Right lobe of liver (tissue), 6 donors: ENCODE data around the gene ADPRH. TPM values are rescaled to one million over a fixed set of nuclear protein-coding genes. Genes with fewer than 3 reads are reported as not detected.
"Not testable (repeated sequence)": the region's sequence is repeated elsewhere in the genome, so short reads cannot be mapped to it uniquely, and the experiment has no call there.

ENCODE experiments used
- ATAC-seq, 4 donors: fragments of 200-7000 bp; cut with Tn5 transposase; one replicate each; pipeline ENCODE4 v1.9.1; 2020; ENCODE audit warnings: mild to moderate bottlenecking in 4 of 4, moderate library complexity in 4 of 4
- DNase-seq, 3 donors: peaks; one replicate each; pipeline ENCODE4 v3.0.0-alpha.2; 2020
- H3K27ac ChIP-seq, 3 donors: fragments of 200-600 bp; one replicate each; pipeline ENCODE4 v1.8.0; 2022
- H3K27me3 ChIP-seq, 2 donors: fragments of 200-600 bp; one replicate each; pipeline ENCODE4 v1.8.0; 2022
- H3K36me3 ChIP-seq, 4 donors: fragments of 200-600 bp; sonication (generic) in 1 of 4; one replicate each; pipeline versions ENCODE4 v1.5.1 to v1.8.0; 2017 to 2022; ENCODE audit warnings: control low read depth in 1 of 4
- H3K4me1 ChIP-seq, 4 donors: fragments of 200-600 bp; sonication (generic) in 1 of 4; one replicate each; pipeline versions ENCODE4 v1.5.1 to v1.8.0; 2017 to 2022; ENCODE audit warnings: control low read depth in 1 of 4
- H3K4me3 ChIP-seq, 3 donors: fragments of 200-600 bp; one replicate each; pipeline ENCODE4 v1.8.0; 2022
- H3K9me3 ChIP-seq, 4 donors: fragments of 200-600 bp; sonication (generic) in 1 of 4; one replicate each; pipeline versions ENCODE4 v1.5.1 to v1.8.0; 2017 to 2022; ENCODE audit warnings: control low read depth in 1 of 4
- POLR2A ChIP-seq: fragments of 450-650 bp; IDR thresholded peaks from one replicate; pipeline ENCODE4 v1.6.1; 2017; ENCODE audit warnings: antibody characterized with exemption, mild to moderate bottlenecking
- WGBS: methylation state at CpG from one replicate; pipeline ENCODE4 v1.1.6; 2018; ENCODE audit warnings: low coverage, low lambda C conversion rate; ENCODE audit not compliant: insufficient coverage; ENCODE audit errors: missing lambda C conversion rate; 5-methylcytosine and 5-hydroxymethylcytosine counted together
- intact Hi-C, 2 donors: fragments of 100-400 bp; cut with DNase I; formaldehyde crosslinking; loops; one replicate each; pipeline versions ENCODE4 v1.11.2 to v1.14.1; 2022
- total RNA-seq, 6 experiments: library from RNA; depleted of rRNA in 2 of 6; stranded (reverse); fragments of >200 nt in 2 of 6; fragmentation: NEBNext Ultra II Directional in 3 of 6; extraction: Animal tissue kit (Norgen Biotek cat#: 25700) in 3 of 6; gene quantifications; one replicate each; pipeline versions ENCODE4 v1.1.0 to v1.2.4, GENCODE V29; 2016 to 2023
- TF ChIP-seq, protein P1 (sequence below), 4 donors: fragments of 200-600 bp in 3 of 4; fragments of 450-650 bp in 1 of 4; IDR thresholded peaks; one replicate each; pipeline versions ENCODE4 v1.5.1 to v1.8.0; 2016 to 2022; ENCODE audit warnings: antibody characterized with exemption in 4 of 4, mild to moderate bottlenecking in 2 of 4
- donor health status: DM: no; HTN: yes; CAD: no.
- donor health status: DM: no; HTN: no; CAD: no.
- donor health status: DM: no; HTN: no; CAD: no.
- donor health status: DM: no; HTN: yes; CAD: no.
- donor health status: DM: no; HTN: yes; CAD: no.

ADPRH gene
- total RNA-seq, 6 experiments from 2014 or later: 2.5 to 3.8 (median 2.8) TPM

DNA sequence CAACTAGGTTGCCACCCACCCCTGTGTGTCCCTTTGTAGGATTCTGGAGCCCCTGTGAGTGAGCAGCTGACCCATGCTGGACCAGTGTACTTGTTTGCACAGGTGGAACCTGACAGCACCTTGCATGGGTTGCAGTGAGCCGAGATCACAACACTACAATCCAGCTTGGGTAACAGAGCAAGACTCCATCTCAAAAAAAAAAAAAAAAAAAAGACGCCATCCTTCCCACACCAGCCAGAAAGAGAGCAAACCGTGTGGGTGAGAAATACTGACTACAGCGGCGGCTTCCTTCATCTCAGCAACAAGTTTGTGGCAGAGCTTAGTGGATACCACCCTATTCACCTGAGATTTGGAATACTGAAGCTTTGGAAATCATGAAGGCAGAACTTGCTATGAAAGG is 19.1 kb upstream of the ADPRH start:
- 81% methylated on average over 5 of the region's 5 CpGs for WGBS
- Histone ChIP-seq H3K4me1 (peaks cover 0 to 5% (median 0%) of the 10 kb centered on the region in 4 donors), H3K36me3 (no peaks in the 10 kb centered on the region), H3K9me3 (no peaks in the 10 kb centered on the region), H3K27ac (no peak overlapping the region), H3K4me3 (no peak overlapping the region), H3K27me3 (no peaks in the 10 kb centered on the region)
- intact Hi-C loops: no loop called here
- no peak for TF ChIP-seq POLR2A
- TF ChIP-seq, protein P1, sequence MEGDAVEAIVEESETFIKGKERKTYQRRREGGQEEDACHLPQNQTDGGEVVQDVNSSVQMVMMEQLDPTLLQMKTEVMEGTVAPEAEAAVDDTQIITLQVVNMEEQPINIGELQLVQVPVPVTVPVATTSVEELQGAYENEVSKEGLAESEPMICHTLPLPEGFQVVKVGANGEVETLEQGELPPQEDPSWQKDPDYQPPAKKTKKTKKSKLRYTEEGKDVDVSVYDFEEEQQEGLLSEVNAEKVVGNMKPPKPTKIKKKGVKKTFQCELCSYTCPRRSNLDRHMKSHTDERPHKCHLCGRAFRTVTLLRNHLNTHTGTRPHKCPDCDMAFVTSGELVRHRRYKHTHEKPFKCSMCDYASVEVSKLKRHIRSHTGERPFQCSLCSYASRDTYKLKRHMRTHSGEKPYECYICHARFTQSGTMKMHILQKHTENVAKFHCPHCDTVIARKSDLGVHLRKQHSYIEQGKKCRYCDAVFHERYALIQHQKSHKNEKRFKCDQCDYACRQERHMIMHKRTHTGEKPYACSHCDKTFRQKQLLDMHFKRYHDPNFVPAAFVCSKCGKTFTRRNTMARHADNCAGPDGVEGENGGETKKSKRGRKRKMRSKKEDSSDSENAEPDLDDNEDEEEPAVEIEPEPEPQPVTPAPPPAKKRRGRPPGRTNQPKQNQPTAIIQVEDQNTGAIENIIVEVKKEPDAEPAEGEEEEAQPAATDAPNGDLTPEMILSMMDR (IDR thresholded peaks at IDR 0.05): no peak
- ATAC-seq (no peak), DNase-seq (no peak)

DNA sequence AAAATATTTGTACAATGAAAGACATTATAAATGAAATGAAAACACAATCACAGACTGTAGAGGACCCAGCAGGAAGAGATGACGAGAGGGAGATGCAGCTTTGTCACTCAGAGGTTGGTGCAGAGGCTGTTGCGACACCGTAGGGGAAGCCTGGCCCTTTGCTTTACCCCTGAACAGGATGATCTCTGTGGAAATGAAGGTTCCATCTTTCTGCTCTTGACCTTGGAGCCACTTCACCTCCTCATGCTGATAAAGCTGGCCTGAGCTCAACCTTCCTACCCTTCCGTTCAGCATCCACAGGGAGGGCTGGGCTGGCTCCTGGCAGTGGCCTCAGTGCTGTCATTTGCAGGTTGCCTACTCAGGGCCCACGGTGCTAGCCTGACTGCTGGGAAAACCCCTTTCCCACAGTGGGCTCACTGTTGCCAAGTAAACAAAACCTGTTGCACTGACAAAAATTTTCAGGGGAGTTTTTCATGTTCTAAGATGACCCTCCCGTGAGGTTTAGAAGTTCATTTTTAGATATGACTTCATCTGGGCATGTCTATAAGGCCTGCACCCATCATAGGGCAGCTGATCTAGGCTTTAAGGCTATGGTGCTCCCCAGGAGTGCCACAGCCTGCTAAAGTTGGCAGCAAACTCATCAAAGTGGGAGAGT is 16.9 kb upstream of the ADPRH start:
- no peak for TF ChIP-seq POLR2A
- TF ChIP-seq, protein P1 (IDR thresholded peaks at IDR 0.05): no peak
- Histone ChIP-seq H3K27ac (no peak overlapping the region), H3K4me3 (no peak overlapping the region), H3K4me1 (peaks cover 0 to 5% (median 0%) of the 10 kb centered on the region in 4 donors), H3K9me3 (no peaks in the 10 kb centered on the region), H3K36me3 (no peaks in the 10 kb centered on the region), H3K27me3 (no peaks in the 10 kb centered on the region)
- intact Hi-C loops: no loop called here
- ATAC-seq (peak; percentile 38 to 70 (median 60)), DNase-seq (no peak)
- WGBS: 51% methylated on average over 5 of the region's 6 CpGs

DNA sequence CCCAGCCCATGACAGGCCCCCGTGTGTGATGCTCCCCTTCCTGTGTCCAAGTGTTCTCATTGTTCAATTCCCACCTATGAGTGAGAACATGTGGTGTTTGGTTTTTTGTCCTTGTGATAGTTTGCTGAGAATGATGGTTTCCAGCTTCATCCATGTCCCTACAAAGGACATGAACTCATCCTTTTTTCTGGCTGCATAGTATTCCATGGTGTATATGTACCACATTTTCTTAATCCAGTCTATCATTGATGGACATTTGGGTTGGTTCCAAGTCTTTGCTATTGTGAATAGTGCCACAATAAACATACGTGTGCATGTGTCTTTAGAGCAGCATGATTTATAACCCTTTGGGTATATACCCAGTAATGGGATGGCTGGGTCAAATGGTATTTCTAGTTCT is 16.0 kb upstream of the ADPRH start:
- 79% methylated on average over 2 of the region's 2 CpGs for WGBS
- ATAC-seq, H3K27me3 ChIP-seq, H3K9me3 ChIP-seq, H3K4me1 ChIP-seq, H3K36me3 ChIP-seq, intact Hi-C loops, H3K4me3 ChIP-seq, DNase-seq, H3K27ac ChIP-seq: not testable (repeated sequence)

DNA sequence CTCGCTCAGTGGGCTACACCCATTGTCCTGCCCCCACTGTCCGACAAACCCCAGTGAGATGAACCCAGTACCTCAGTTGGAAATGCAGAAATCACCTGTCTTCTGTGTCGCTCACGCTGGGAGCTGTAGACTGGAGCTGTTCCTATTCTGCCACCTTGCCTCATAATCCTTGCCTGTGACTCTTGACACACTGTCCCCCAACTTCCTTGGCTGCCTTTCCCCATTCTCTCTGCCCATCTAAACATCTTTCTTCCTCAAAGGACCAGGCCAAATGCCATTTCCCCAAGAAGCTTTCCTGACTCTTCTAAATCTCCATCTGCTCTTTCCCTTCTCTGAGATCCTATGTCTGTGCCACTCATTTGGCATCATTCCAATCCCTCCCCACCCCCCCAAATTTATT is 10.1 kb upstream of the ADPRH start:
- no peak overlapping the region for H3K4me3 ChIP-seq
- 82% methylated on average over 3 of the region's 4 CpGs for WGBS

DNA sequence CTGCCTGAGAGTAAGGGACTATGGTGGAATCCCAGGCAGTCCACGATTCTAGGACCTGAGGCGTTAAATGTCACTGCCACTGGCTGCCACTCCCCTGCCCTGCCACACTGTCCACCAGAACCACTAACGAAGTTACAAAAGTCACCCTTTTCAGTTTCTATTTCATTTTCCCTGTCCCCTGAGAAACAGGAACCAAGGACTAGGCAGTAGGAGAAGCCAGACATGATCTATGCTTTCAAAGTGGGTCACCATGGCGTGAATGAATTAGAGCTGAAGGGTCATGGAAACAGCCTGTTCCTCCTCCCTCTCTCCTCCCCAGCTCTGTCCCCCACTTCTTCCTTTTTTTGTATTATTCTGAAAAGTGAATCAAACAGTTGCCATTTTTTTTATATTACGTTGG is 9.1 kb upstream of the ADPRH start:
- no peak for DNase-seq
- Histone ChIP-seq H3K36me3 (no peaks in the 10 kb centered on the region), H3K4me1 (no peaks in the 10 kb centered on the region), H3K4me3 (no peak overlapping the region), H3K27me3 (no peaks in the 10 kb centered on the region), H3K9me3 (no peaks in the 10 kb centered on the region), H3K27ac (peak overlapping the region in 2 of 3 donors; percentile 0 to 37)
- WGBS: 63% methylated on average over 5 of the region's 5 CpGs
- TF ChIP-seq, protein P1 (IDR thresholded peaks at IDR 0.05): no peak
- no peak for TF ChIP-seq POLR2A
- ATAC-seq: peak; percentile 52 to 83 (median 74)
- intact Hi-C loops: no loop called here

More for the DNA sequence above, 10.1 kb upstream of the ADPRH start:
- Histone ChIP-seq H3K9me3 (no peaks in the 10 kb centered on the region), H3K36me3 (no peaks in the 10 kb centered on the region), H3K27ac (no peak overlapping the region), H3K27me3 (no peaks in the 10 kb centered on the region), H3K4me1 (no peaks in the 10 kb centered on the region)
- ATAC-seq (peak in 1 of 4 donors; percentile 14), DNase-seq (no peak)
- intact Hi-C loops: no loop called here
- TF ChIP-seq, protein P1 (IDR thresholded peaks at IDR 0.05): no peak
- no peak for TF ChIP-seq POLR2A
